OCI-LY7 (cell line): ENCODE data around the gene SMPD1. TPM values are rescaled to one million over a fixed set of nuclear protein-coding genes. Genes with fewer than 3 reads are reported as not detected.

Experiments used
- BruUV-seq: library from RNA; stranded (reverse); fragments of 400-500 nt; replicated peaks from 2 replicates; lab custom pipeline; 2021; lab: Mats Ljungman, UMichigan
- CTCF ChIA-PET: fragments of 300-600 bp; sonication (Branson Sonifier 250); formaldehyde crosslinking; loops from one replicate; lab custom pipeline; 2022; ENCODE audit warnings: antibody characterized with exemption; ENCODE audit not compliant: unreplicated experiment; lab: Charles Lee
- POLR2A ChIA-PET: fragments of 300-600 bp; sonication (Branson Sonifier 250); formaldehyde crosslinking; loops from one replicate; lab custom pipeline; 2022; ENCODE audit warnings: antibody characterized with exemption; lab: Charles Lee
- DNase-seq: peaks from one replicate; pipeline ENCODE4 v3.0.0-alpha.2; 2015; ENCODE audit warnings: low spot score
- H2AFZ ChIP-seq: fragments of 200-600 bp; sonication (generic), shearing (Covaris generic); 2 replicates; pipeline ENCODE4 v1.6.1; 2014; ENCODE audit warnings: mild to moderate bottlenecking, antibody characterized with exemption, low read length, moderate library complexity
- H3K27ac ChIP-seq: fragments of 200-600 bp; sonication (generic); 2 replicates; pipeline ENCODE4 v1.5.1; 2014; ENCODE audit warnings: mixed run types, low read depth, mild to moderate bottlenecking, moderate library complexity, low read length, inconsistent platforms; ENCODE audit not compliant: poor library complexity, severe bottlenecking
- H3K36me3 ChIP-seq: fragments of 200-600 bp; sonication (generic); 2 replicates; pipeline ENCODE4 v1.6.1; 2014; ENCODE audit warnings: mild to moderate bottlenecking, antibody characterized with exemption, low read length, moderate library complexity, mixed read lengths; ENCODE audit not compliant: insufficient read depth
- H3K4me1 ChIP-seq: fragments of 200-600 bp; sonication (generic); 2 replicates; pipeline ENCODE4 v1.5.1; 2014; ENCODE audit warnings: mild to moderate bottlenecking, low read length; ENCODE audit not compliant: insufficient read depth, poor library complexity, severe bottlenecking
- H3K4me2 ChIP-seq: fragments of 200-600 bp; sonication (generic); 2 replicates; pipeline ENCODE4 v1.6.1; 2014; ENCODE audit warnings: mild to moderate bottlenecking, low read length
- H3K4me3 ChIP-seq: fragments of 200-600 bp; sonication (generic); 2 replicates; pipeline ENCODE4 v1.5.1; 2014; ENCODE audit warnings: mild to moderate bottlenecking, low read depth, low read length; ENCODE audit not compliant: poor library complexity, severe bottlenecking
- H3K79me2 ChIP-seq: fragments of 200-600 bp; sonication (generic); 2 replicates; pipeline ENCODE4 v1.6.1; 2016; ENCODE audit warnings: low read depth, mild to moderate bottlenecking, low read length, moderate library complexity, mixed read lengths; ENCODE audit not compliant: insufficient read depth
- H3K9me2 ChIP-seq: fragments of 200-600 bp; sonication (generic); 2 replicates; pipeline ENCODE4 v1.6.1; 2016; ENCODE audit warnings: mild to moderate bottlenecking, low read length, mixed read lengths; ENCODE audit not compliant: insufficient read depth
- H3K9me3 ChIP-seq: fragments of 200-600 bp; sonication (generic); 2 replicates; pipeline ENCODE4 v1.6.1; 2014; ENCODE audit warnings: mild to moderate bottlenecking, mixed run types, low read length, mixed read lengths
- H4K20me1 ChIP-seq: fragments of 200-600 bp; sonication (generic); 2 replicates; pipeline ENCODE4 v1.6.1; 2014; ENCODE audit warnings: mild to moderate bottlenecking, antibody characterized with exemption, low read length, moderate library complexity, mixed read lengths; ENCODE audit not compliant: insufficient read depth
- CTCF ChIP-seq: fragments of 200-600 bp; sonication (generic); conservative IDR thresholded peaks from 2 replicates; pipeline ENCODE4 v1.5.1; 2014; ENCODE audit warnings: mild to moderate bottlenecking, antibody characterized with exemption, low read length, moderate library complexity, mixed read lengths
- EZH2phosphoT487 ChIP-seq: fragments of 200-600 bp; sonication (generic); IDR thresholded peaks from 2 replicates; pipeline ENCODE4 v1.6.1; 2018; ENCODE audit warnings: low read depth, borderline replicate concordance, mild to moderate bottlenecking, mixed run types, antibody characterized with exemption, low read length, moderate library complexity, mixed read lengths
- intact Hi-C: fragments of 100-400 bp; cut with micrococcal nuclease; formaldehyde crosslinking; loops from one replicate; pipeline ENCODE4 v1.10.0; 2022; ENCODE audit not compliant: unreplicated experiment
- total RNA-seq, 2 experiments: library from RNA; depleted of rRNA in 1 of 2; stranded (reverse); fragments of >200 nt in 1 of 2; shearing (Covaris generic) in 1 of 2; gene quantifications; 2 replicates each; pipeline ENCODE4 v1.2.3, GENCODE V29; 2014 to 2022

Gene SMPD1
- total RNA-seq, 2 experiments from 2014 or later = 5.1 to 11.9 TPM

GRCh38 chr11:6378640-6378989 is 11.7 kb upstream of the SMPD1 start:
- peak overlapping the region; percentile 42; the same call in 1 of the 2 replicates for H3K4me2 ChIP-seq
- ChIA-PET POLR2A (interaction anchor here (0.5 to 4.3 kb wide), 23 partner anchors 7 to 148 kb away, joined by 3 to 62 read pairs (median 4); partner anchors contain the start of genes APBB1, ARFIP2, SMPD1 and TIMM10B), CTCF (interaction anchor here (0.6 to 4.5 kb wide), 19 partner anchors 11 to 260 kb away, joined by 3 to 74 read pairs (median 4); partner anchors contain the start of genes APBB1, HPX and SMPD1)
- no peak overlapping the region for H3K4me3 ChIP-seq
- peak overlapping the region; percentile 66 for H2AFZ ChIP-seq
- TF ChIP-seq EZH2phosphoT487 = no peak
- no peak for TF ChIP-seq CTCF
- H3K9me2 ChIP-seq = no peaks in the 10 kb centered on the region
- intact Hi-C loops = loop anchor here (2.0 kb wide), 3 partner anchors 224 to 328 kb away; partner anchors contain the start of genes ILK, MRPL17 and RRP8
- no peaks in the 10 kb centered on the region for H3K9me3 ChIP-seq
- H4K20me1 ChIP-seq = no peaks in the 10 kb centered on the region
- no peaks in the 10 kb centered on the region for H3K79me2 ChIP-seq
- no peaks in the 10 kb centered on the region for H3K36me3 ChIP-seq
- peaks cover 16% of the 10 kb centered on the region for H3K4me1 ChIP-seq
- no peak for DNase-seq
- BruUV-seq = no TSS peak
- no peak overlapping the region for H3K27ac ChIP-seq

- POLR2A ChIA-PET = interaction anchor here (0.6 to 1.2 kb wide), 5 partner anchors 7 to 503 kb away, joined by 3 to 6 read pairs (median 5); no protein-coding TSS in a partner anchor
- intact Hi-C loops = no loop called here
- Histone ChIP-seq H3K9me2 (no peaks in the 10 kb centered on the region), H3K4me1 (peaks cover 17% of the 10 kb centered on the region), H3K27ac (no peak overlapping the region), H3K4me3 (no peak overlapping the region), H3K79me2 (no peaks in the 10 kb centered on the region), H3K4me2 (no peak overlapping the region), H3K36me3 (no peaks in the 10 kb centered on the region), H3K9me3 (no peaks in the 10 kb centered on the region), H4K20me1 (no peaks in the 10 kb centered on the region), H2AFZ (no peak overlapping the region)
- TF ChIP-seq EZH2phosphoT487 (no peak), CTCF (no peak)
- no TSS peak for BruUV-seq
- DNase-seq = no peak
- CTCF ChIA-PET = interaction anchor here (0.6 kb wide), 1 partner anchor 65 kb away, joined by 4 read pairs; no protein-coding TSS in a partner anchor
Observed at GRCh38 chr11:6385046-6385777, 5.1 kb upstream of the SMPD1 start.
